Measurements from ENCODE around the gene CHIC2. TPM values are rescaled to one million over a fixed set of nuclear protein-coding genes. Genes with fewer than 3 reads are reported as not detected.
A peak's percentile ranks its signal among the peaks of the same experiment; 100 is the strongest.
"Not testable (repeated sequence)": the region's sequence is repeated elsewhere in the genome, so short reads cannot be mapped to it uniquely, and the experiment has no call there.

The CHIC2 gene
- total RNA-seq = 10 to 100 TPM; 16.8 to 17.5 TPM

DNA sequence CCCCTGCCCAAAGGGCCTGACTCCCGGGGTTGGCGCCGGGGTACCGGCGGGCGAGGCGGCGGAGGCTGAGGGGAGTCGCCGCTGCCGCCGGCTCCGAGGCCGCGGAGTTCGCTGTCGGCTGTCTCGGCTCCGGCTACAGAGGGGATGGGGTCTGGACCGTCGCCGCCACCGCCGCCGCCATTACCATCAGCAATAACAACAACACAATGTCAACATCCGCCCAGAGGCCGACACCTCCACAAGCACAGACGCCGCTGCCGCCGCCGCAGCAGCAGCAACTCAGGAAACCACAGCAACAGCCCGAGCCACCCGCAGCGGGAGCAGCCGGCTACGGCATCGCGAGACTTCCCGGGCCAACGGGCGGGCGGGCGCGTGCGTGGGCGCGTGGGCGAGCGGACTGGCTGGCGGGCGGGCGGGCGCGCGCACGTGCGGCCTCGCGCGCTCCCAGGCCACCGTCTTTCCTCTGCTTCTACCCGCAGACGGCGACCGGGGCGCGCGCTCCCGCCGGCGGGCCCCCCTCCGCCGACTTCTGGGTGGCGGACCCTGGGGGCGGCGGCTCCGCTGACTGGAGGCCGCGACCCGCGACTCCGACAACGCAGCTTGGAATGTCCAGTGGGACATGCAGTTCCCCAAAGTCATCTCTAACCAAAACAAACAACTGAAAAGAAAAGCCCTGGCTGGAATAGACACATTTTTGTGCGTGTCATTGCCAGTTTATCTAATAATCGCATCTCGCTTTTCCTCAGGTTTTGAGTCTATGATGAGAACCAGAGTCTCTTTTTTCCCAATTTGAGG, at the start of gene CHIC2:
Gene CHIC2, minus strand, starts transcription at position 289 of the 795 bp plus-strand sequence. CDS start 305 bp downstream, outside the sequence.
- intact Hi-C loops (cut with micrococcal nuclease) = loop anchor here (5.0 kb wide), 1 partner anchor 33 kb away; no protein-coding TSS in a partner anchor
- peak; percentile 88 for ATAC-seq
- H3K27ac Mint-ChIP-seq = peak within 1 kb of the TSS; percentile 96
- no peaks in the 10 kb centered on the region for H3K9me3 Mint-ChIP-seq
- CTCF ChIA-PET = interaction anchor here (1.1 to 1.7 kb wide), 2 partner anchors 8 to 135 kb away, joined by 3 to 4 read pairs; no protein-coding TSS in a partner anchor
- peak within 1 kb of the TSS; percentile 85 for H3K4me3 Mint-ChIP-seq
- H3K36me3 Mint-ChIP-seq (ENCODE audit: low read depth) = peaks cover 13% of the 10 kb centered on the region
- DNase-seq = peak; percentile 97
- H3K27me3 Mint-ChIP-seq = no peaks in the 10 kb centered on the region
- H3K4me1 Mint-ChIP-seq (ENCODE audit: low read depth) = peaks cover 38% of the 10 kb centered on the region
- TF ChIP-seq, protein P1, sequence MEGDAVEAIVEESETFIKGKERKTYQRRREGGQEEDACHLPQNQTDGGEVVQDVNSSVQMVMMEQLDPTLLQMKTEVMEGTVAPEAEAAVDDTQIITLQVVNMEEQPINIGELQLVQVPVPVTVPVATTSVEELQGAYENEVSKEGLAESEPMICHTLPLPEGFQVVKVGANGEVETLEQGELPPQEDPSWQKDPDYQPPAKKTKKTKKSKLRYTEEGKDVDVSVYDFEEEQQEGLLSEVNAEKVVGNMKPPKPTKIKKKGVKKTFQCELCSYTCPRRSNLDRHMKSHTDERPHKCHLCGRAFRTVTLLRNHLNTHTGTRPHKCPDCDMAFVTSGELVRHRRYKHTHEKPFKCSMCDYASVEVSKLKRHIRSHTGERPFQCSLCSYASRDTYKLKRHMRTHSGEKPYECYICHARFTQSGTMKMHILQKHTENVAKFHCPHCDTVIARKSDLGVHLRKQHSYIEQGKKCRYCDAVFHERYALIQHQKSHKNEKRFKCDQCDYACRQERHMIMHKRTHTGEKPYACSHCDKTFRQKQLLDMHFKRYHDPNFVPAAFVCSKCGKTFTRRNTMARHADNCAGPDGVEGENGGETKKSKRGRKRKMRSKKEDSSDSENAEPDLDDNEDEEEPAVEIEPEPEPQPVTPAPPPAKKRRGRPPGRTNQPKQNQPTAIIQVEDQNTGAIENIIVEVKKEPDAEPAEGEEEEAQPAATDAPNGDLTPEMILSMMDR (IDR thresholded peaks at IDR 0.05) = no peak
- POLR2A ChIA-PET = interaction anchor here (0.6 to 1.2 kb wide), 5 partner anchors 9 to 58 kb away, joined by 3 to 4 read pairs (median 3); no protein-coding TSS in a partner anchor

DNA sequence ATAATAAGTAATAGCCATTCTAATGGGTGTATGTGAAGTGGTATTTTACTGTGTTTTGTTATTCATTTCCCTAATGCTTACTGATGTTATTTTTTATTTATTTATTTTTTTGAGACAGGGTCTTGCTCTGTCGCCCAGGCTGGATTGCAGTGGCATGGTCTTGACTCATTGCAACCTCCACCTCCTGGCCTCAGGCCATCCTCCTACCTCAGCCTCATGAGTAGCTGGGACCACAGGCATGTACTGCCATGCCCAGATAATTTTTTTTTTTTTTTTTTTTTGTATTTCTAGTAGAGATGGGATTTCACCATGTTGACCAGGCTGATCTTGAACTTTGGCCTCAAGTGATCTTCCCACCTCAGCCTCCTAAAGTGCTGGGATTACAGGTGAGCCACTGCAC, 48.8 kb upstream of the CHIC2 start:
- H3K9me3 Mint-ChIP-seq; POLR2A ChIA-PET; ATAC-seq; H3K27ac Mint-ChIP-seq; CTCF ChIA-PET; intact Hi-C loops (cut with micrococcal nuclease); H3K36me3 Mint-ChIP-seq (ENCODE audit: low read depth); DNase-seq; H3K4me3 Mint-ChIP-seq: not testable (repeated sequence)
- peaks cover 46% of the 10 kb centered on the region for H3K27me3 Mint-ChIP-seq
- H3K4me1 Mint-ChIP-seq (ENCODE audit: low read depth) = peaks cover 16% of the 10 kb centered on the region

DNA sequence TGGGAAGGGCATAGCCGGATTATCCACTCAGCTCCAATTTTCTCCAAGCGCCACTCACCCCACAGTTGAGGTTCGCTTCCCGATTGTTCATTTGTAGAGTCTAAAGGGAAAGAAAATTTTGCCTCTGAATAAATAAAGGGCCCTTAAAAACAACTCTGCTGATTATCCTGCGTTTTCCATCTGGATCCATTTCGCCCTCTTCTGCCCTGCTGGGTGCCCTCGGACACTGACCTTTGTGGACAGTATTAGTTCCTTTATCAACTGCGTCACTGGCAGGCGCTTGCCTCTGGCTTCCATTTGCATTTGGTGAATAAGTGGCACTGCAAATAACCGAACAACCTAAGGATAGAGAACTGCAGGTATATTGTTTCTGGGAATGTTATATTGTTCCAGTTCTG, 45.6 kb upstream of the CHIC2 start:
- TF ChIP-seq, protein P1 (IDR thresholded peaks at IDR 0.05) = no peak
- H3K27me3 Mint-ChIP-seq = peaks cover 66% of the 10 kb centered on the region
- no peak overlapping the region for H3K4me3 Mint-ChIP-seq
- H3K4me1 Mint-ChIP-seq (ENCODE audit: low read depth) = peaks cover 28% of the 10 kb centered on the region
- no peaks in the 10 kb centered on the region for H3K9me3 Mint-ChIP-seq
- intact Hi-C loops (cut with micrococcal nuclease) = no loop called here
- ChIA-PET POLR2A (no interaction called here), CTCF (interaction anchor here (1.1 to 1.8 kb wide), 3 partner anchors 118 to 180 kb away, joined by 3 to 4 read pairs (median 4); no protein-coding TSS in a partner anchor)
- no peaks in the 10 kb centered on the region for H3K36me3 Mint-ChIP-seq (ENCODE audit: low read depth)
- no peak overlapping the region for H3K27ac Mint-ChIP-seq
- DNase-seq (no peak), ATAC-seq (no peak)

DNA sequence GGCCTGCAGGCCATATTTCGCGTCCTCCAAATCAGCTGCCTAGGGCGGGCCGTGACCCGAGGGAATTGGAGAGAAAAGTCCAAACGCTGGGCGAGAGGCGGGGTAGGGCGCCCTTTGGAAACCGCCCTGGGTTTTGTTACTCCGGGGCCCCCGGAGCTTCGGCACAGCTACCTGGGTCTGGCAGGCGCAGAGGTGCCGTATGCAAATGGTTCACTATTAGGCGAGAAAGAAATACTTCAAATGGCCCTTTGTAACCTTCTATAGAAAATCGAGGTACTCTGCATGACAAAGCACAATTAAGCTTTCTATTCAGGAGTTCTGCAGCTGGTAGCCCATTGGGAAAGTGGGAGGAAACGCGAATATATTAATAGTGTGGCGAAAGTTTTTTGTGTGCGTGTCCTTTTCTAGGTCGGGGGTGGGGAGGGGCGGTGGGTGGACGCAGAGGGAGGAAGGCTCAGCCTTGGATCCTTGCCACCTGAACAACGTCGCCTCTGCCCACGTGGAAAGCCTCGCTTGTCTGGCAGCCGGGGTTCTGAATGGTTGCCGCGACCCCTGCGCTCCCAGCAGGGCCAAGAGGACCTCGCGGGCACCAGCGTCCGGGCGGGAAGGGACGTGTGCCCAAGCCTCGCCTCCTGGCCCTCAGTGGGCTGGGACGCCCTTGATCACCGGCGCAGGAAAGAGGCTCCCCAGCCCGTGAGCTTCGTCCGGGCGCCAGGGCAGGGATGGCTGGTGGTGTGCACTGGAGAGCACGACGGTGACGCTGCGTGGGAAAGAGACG, 45.0 kb upstream of the CHIC2 start:
- intact Hi-C loops (cut with micrococcal nuclease) = no loop called here
- no peak overlapping the region for H3K4me3 Mint-ChIP-seq
- H3K27ac Mint-ChIP-seq = no peak overlapping the region
- CTCF ChIA-PET = interaction anchor here (1.2 to 2.3 kb wide), 2 partner anchors 10 to 179 kb away, joined by 5 to 9 read pairs; partner anchors contain the start of gene GSX2
- peaks cover 70% of the 10 kb centered on the region for H3K27me3 Mint-ChIP-seq
- POLR2A ChIA-PET = no interaction called here
- TF ChIP-seq, protein P1 (IDR thresholded peaks at IDR 0.05) = no peak
- no peak for DNase-seq
- no peaks in the 10 kb centered on the region for H3K36me3 Mint-ChIP-seq (ENCODE audit: low read depth)
- no peak for ATAC-seq
- no peaks in the 10 kb centered on the region for H3K9me3 Mint-ChIP-seq
- H3K4me1 Mint-ChIP-seq (ENCODE audit: low read depth) = peaks cover 34% of the 10 kb centered on the region

DNA sequence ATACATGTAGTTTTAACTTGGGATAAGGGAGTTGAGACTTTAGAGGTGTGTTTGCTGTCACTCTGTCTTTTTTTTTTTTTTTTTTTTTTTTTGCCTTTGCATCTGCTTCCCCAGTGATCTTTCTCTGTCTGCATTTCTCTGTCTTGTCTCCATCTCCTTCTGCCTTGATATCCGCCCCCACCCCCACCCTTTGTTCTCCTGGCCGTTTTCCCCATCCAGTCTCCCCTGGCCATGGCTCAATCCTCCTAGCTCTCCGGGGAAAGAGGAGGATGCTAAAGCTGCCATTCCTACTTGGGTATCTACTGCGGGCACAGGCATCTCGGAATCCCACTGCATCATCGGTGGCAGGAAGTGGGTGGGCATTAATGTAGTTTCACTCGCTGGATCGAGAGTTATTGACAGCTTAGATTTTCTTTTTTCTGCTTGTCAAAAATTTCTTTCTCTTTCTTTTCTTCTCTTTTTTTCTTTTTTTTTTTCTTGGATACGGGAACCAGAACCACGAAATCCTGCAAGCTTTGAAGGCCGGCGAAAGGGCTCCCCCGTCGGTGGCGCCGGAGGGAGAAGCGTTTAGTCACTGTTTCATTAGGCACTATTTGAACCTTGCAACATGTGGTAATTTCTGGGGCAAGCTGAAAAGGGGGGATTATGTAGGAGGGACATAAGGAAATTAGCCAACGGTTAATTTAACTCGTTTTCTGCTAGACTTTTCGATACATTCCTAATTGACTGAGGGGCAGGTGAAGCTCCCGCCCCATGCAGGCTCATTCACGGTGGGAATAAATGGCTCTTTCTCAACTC, 43.7 kb upstream of the CHIC2 start:
- H3K27me3 Mint-ChIP-seq = peaks cover 78% of the 10 kb centered on the region
- no peaks in the 10 kb centered on the region for H3K36me3 Mint-ChIP-seq (ENCODE audit: low read depth)
- ATAC-seq (peak; percentile 43), DNase-seq (no peak)
- H3K27ac Mint-ChIP-seq = no peak overlapping the region
- TF ChIP-seq, protein P1 (IDR thresholded peaks at IDR 0.05) = no peak
- POLR2A ChIA-PET = no interaction called here
- peak overlapping the region; percentile 58 for H3K4me3 Mint-ChIP-seq
- H3K4me1 Mint-ChIP-seq (ENCODE audit: low read depth) = peaks cover 43% of the 10 kb centered on the region
- CTCF ChIA-PET = interaction anchor here (1.2 to 2.3 kb wide), 3 partner anchors 9 to 178 kb away, joined by 5 to 9 read pairs (median 6); partner anchors contain the start of gene GSX2
- H3K9me3 Mint-ChIP-seq = no peaks in the 10 kb centered on the region
- intact Hi-C loops (cut with micrococcal nuclease) = no loop called here
